ENCODE measurements around the gene SHB.
A peak's percentile ranks its signal among the peaks of the same experiment; 100 is the strongest.

The SHB gene

GRCh38 chr9:37921546-37922300 lies 147.3 kb downstream of the SHB start:
- peak overlapping the region; percentile 54 for H3K4me3 ChIP-seq (ENCODE audit: low read length)
- peak overlapping the region; percentile 84 for H3K4me2 ChIP-seq (ENCODE audit: low read depth, low read length)
- peak overlapping the region; percentile 93 for H2AFZ ChIP-seq (ENCODE audit: low read length)
- H3K9me3 ChIP-seq (replicated peaks; ENCODE audit: insufficient read depth, low read length) = no peaks in the 10 kb centered on the region
- no peaks in the 10 kb centered on the region for H3K79me2 ChIP-seq (ENCODE audit: low read length)
- H3F3A ChIP-seq (ENCODE audit: insufficient read depth, low read length) = no peaks in the 10 kb centered on the region
- H3K36me3 ChIP-seq (replicated peaks; ENCODE audit: insufficient read depth, low read length) = no peaks in the 10 kb centered on the region
- no peaks in the 10 kb centered on the region for H3K27me3 ChIP-seq (replicated peaks; ENCODE audit: insufficient read depth, low read length)
- TF ChIP-seq EZH2 (optimal IDR thresholded peaks at IDR 0.05; ENCODE audit: low read depth, low read length) = no peak
- peak; percentile 41 for DNase-seq
- no peaks in the 10 kb centered on the region for H3K9me2 ChIP-seq (replicated peaks; ENCODE audit: insufficient read depth, low read length)
- peaks cover 10% of the 10 kb centered on the region for H3K4me1 ChIP-seq (ENCODE audit: low read length)
- no peaks in the 10 kb centered on the region for H4K20me1 ChIP-seq (ENCODE audit: insufficient read depth, low read length)
- H3K9ac ChIP-seq (ENCODE audit: low read length) = peak overlapping the region; percentile 58
- peak overlapping the region; percentile 34; the same call in 1 of the 2 replicates for H3K27ac ChIP-seq (ENCODE audit: low read length)

- Histone ChIP-seq H3K36me3 (replicated peaks; ENCODE audit: insufficient read depth, low read length) (no peaks in the 10 kb centered on the region), H4K20me1 (ENCODE audit: insufficient read depth, low read length) (no peaks in the 10 kb centered on the region), H3F3A (ENCODE audit: insufficient read depth, low read length) (no peaks in the 10 kb centered on the region), H3K9me3 (replicated peaks; ENCODE audit: insufficient read depth, low read length) (no peaks in the 10 kb centered on the region), H3K79me2 (ENCODE audit: low read length) (no peaks in the 10 kb centered on the region), H3K9me2 (replicated peaks; ENCODE audit: insufficient read depth, low read length) (no peaks in the 10 kb centered on the region), H3K4me3 (ENCODE audit: low read length) (no peak overlapping the region), H3K27ac (ENCODE audit: low read length) (no peak overlapping the region), H3K27me3 (replicated peaks; ENCODE audit: insufficient read depth, low read length) (no peaks in the 10 kb centered on the region), H3K4me1 (ENCODE audit: low read length) (peaks cover 10% of the 10 kb centered on the region), H3K4me2 (ENCODE audit: low read depth, low read length) (no peak overlapping the region), H3K9ac (ENCODE audit: low read length) (no peak overlapping the region), H2AFZ (ENCODE audit: low read length) (no peak overlapping the region)
- TF ChIP-seq EZH2 (optimal IDR thresholded peaks at IDR 0.05; ENCODE audit: low read depth, low read length) (no peak), EZH2phosphoT487 (IDR thresholded peaks at IDR 0.05; ENCODE audit: low read length) (no peak)
- DNase-seq = no peak
Measured at GRCh38 chr9:37921168-37921510, 147.9 kb downstream of the SHB start.

- H3K9me2 ChIP-seq (replicated peaks; ENCODE audit: insufficient read depth, low read length) = no peaks in the 10 kb centered on the region
- H3K27me3 ChIP-seq (replicated peaks; ENCODE audit: insufficient read depth, low read length) = no peaks in the 10 kb centered on the region
- TF ChIP-seq CTCF (IDR thresholded peaks at IDR 0.05; ENCODE audit: low read length) (no peak), EZH2phosphoT487 (IDR thresholded peaks at IDR 0.05; ENCODE audit: low read length) (no peak), EZH2 (optimal IDR thresholded peaks at IDR 0.05; ENCODE audit: low read depth, low read length) (no peak)
- H3K4me1 ChIP-seq (ENCODE audit: low read length) = peaks cover 10% of the 10 kb centered on the region
- H3K4me2 ChIP-seq (ENCODE audit: low read depth, low read length) = no peak overlapping the region
- H3K27ac ChIP-seq (ENCODE audit: low read length) = no peak overlapping the region
- no peaks in the 10 kb centered on the region for H3K9me3 ChIP-seq (replicated peaks; ENCODE audit: insufficient read depth, low read length)
- H3K79me2 ChIP-seq (ENCODE audit: low read length) = no peaks in the 10 kb centered on the region
- peak overlapping the region; percentile 24 for H2AFZ ChIP-seq (ENCODE audit: low read length)
- H3K4me3 ChIP-seq (ENCODE audit: low read length) = no peak overlapping the region
- peak; percentile 27 for DNase-seq
- no peaks in the 10 kb centered on the region for H3K36me3 ChIP-seq (replicated peaks; ENCODE audit: insufficient read depth, low read length)
- no peaks in the 10 kb centered on the region for H3F3A ChIP-seq (ENCODE audit: insufficient read depth, low read length)
- no peaks in the 10 kb centered on the region for H4K20me1 ChIP-seq (ENCODE audit: insufficient read depth, low read length)
- H3K9ac ChIP-seq (ENCODE audit: low read length) = no peak overlapping the region
Measured at GRCh38 chr9:37920471-37921167, 148.4 kb downstream of the SHB start.

GRCh38 chr9:37919956-37920335 lies 149.1 kb downstream of the SHB start:
- Histone ChIP-seq H3K4me3 (ENCODE audit: low read length) (no peak overlapping the region), H3K9me2 (replicated peaks; ENCODE audit: insufficient read depth, low read length) (no peaks in the 10 kb centered on the region), H3K4me1 (ENCODE audit: low read length) (peaks cover 10% of the 10 kb centered on the region), H3K36me3 (replicated peaks; ENCODE audit: insufficient read depth, low read length) (no peaks in the 10 kb centered on the region), H3F3A (ENCODE audit: insufficient read depth, low read length) (no peaks in the 10 kb centered on the region), H3K4me2 (ENCODE audit: low read depth, low read length) (no peak overlapping the region), H4K20me1 (ENCODE audit: insufficient read depth, low read length) (no peaks in the 10 kb centered on the region), H2AFZ (ENCODE audit: low read length) (no peak overlapping the region), H3K79me2 (ENCODE audit: low read length) (no peaks in the 10 kb centered on the region), H3K27ac (ENCODE audit: low read length) (no peak overlapping the region), H3K9ac (ENCODE audit: low read length) (no peak overlapping the region), H3K9me3 (replicated peaks; ENCODE audit: insufficient read depth, low read length) (no peaks in the 10 kb centered on the region), H3K27me3 (replicated peaks; ENCODE audit: insufficient read depth, low read length) (no peaks in the 10 kb centered on the region)
- no peak for DNase-seq
- TF ChIP-seq EZH2 (optimal IDR thresholded peaks at IDR 0.05; ENCODE audit: low read depth, low read length) (no peak), CTCF (IDR thresholded peaks at IDR 0.05; ENCODE audit: low read length) (no peak), EZH2phosphoT487 (IDR thresholded peaks at IDR 0.05; ENCODE audit: low read length) (no peak)
